SH-SY5Y (cell line): ENCODE measurements around the gene ATP5MK.

Experiments used
- GATA2 ChIP-seq: IDR thresholded peaks from 2 replicates; pipeline ENCODE4 v1.6.1; 2011; ENCODE audit warnings: mild to moderate bottlenecking, low read depth, low read length
- GATA3 ChIP-seq: IDR thresholded peaks from 2 replicates; pipeline ENCODE4 v1.6.1; 2011; ENCODE audit warnings: low read depth, mild to moderate bottlenecking, low read length, moderate library complexity

DNA sequence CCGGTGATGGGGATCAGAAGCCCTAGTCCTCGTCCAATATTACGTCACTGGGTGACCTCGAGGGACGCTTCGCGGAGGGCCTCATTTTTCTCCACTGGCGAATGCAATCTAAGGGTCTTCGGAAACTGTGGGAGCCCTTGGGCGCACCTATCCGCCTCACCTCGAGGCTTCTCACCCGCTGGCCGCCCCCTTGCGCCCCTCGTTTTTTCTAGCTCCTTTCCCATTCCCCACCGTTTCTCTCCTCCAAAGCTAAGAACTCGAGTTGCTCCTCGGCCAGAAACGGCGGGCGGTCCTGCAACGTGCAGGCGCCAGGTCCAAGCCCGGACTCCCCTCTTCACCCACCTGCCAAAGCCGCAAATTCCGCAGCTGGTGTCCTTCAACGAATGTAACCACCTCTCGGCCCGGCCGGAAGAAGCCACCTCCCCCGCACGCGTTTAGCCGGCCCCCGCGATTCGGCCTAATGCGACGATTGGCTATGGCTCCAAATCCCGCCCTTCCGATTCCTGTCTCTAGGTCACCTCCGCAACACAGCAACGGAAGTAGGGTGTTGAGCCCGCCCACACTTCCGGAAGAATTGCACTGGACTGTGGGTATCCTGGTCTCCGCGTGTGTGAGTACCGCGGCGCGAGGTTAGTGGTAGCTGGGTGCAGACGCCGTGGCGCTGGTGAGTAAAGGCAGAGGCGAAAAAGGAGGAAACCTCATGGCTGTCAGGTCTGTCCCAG is at the start of gene ATP5MK, which contains the start of gene PDCD11:
- TF ChIP-seq GATA2: no peak
- no peak for TF ChIP-seq GATA3
